ENCODE results near the gene UBL4B. TPM values are rescaled to one million over a fixed set of nuclear protein-coding genes. Genes with fewer than 3 reads are reported as not detected.

The UBL4B gene
- total and polyA plus RNA-seq, 9 of the 15 experiments (the other 6 are each of a cell fraction or from before 2014, with no cell fraction given), result not detected

DNA sequence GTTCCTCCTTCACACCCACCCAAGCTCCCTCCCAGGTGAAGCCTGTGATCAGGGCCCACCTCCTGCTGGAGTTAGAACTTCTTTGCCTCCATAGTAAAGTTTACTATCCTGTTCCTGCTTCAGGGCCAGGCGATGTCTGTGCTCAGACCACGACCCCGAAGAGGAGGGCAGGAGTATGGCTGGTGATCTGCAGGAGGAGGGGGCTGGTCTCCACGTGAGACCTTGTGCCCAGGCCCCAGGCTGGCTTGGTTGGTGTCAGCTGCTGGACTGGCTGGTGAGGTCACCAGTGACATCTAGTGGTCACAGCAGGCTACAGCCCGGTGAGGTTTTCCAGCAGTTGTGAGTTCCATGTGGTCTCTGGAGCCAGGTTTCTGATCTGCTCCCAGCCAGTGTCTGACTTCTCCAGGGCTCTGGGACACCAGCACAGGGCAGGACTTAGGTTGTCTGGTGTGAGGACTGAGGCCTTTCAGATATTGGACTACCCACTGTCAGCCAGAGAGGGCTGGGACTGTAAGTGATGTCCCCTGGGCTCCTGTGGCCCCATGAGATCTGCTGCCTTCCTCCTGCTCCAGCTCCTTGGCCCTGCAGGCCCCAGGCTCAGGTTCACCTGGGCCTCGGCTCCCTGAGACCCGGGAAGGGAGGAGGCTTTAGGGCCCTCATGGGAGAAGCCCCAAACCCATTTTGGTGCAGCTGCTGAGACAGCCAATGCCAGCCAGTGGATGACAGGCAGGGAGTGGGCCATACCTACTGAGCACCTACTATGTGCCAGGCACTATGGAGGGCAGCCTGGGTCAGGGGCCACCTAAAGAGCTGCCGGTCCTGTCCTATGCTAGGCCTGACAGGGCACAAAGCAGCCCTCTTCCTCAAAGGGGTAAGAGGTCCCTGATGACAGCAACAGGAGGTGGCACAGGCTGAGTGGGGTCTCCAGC is 6.0 kb upstream of the UBL4B start (continued):
- TF ChIP-seq ARID2 (IDR thresholded peaks at IDR 0.05) (0 out of 2 replicates have a peak, but pooled peaks have one; percentile 47), MTA2 (IDR thresholded peaks at IDR 0.05; ENCODE audit: low read depth) (no peak), KLF16 (IDR thresholded peaks at IDR 0.05) (peak; percentile 46; the same call in 1 of the 2 replicates), DACH1 (IDR thresholded peaks at IDR 0.05; ENCODE audit: partially characterized antibody) (peak; percentile 55), SMC3 (conservative IDR thresholded peaks at IDR 0.05; ENCODE audit: insufficient read depth, low read depth, low read length) (peak; percentile 87), PTTG1 (tag; IDR thresholded peaks at IDR 0.05; ENCODE audit: low read depth) (no peak), L3MBTL2 (IDR thresholded peaks at IDR 0.05) (0 out of 2 replicates have a peak, but pooled peaks have one; percentile 17), ZNF609 (CRISPR knock-in tag; IDR thresholded peaks at IDR 0.05; ENCODE audit: borderline replicate concordance) (no peak), TEAD2 (tag; IDR thresholded peaks at IDR 0.05) (no peak), MYNN (IDR thresholded peaks at IDR 0.05) (peak; percentile 49; the same call in 1 of the 2 replicates), MYNN (CRISPR knock-in tag; IDR thresholded peaks at IDR 0.05) (no peak), SAFB2 (IDR thresholded peaks at IDR 0.05; ENCODE audit: borderline replicate concordance, low read depth, low read length, severe bottlenecking) (no peak), JUND (IDR thresholded peaks at IDR 0.05; ENCODE audit: borderline replicate concordance, low read depth, low read length) (no peak), JUND (tag; IDR thresholded peaks at IDR 0.05; ENCODE audit: borderline replicate concordance, low read depth, low read length) (peak; percentile 26; the same call in 1 of the 3 replicates), CC2D1A (IDR thresholded peaks at IDR 0.05) (peak; percentile 61; the same call in 1 of the 2 replicates)
- TF ChIP-seq, protein P1, sequence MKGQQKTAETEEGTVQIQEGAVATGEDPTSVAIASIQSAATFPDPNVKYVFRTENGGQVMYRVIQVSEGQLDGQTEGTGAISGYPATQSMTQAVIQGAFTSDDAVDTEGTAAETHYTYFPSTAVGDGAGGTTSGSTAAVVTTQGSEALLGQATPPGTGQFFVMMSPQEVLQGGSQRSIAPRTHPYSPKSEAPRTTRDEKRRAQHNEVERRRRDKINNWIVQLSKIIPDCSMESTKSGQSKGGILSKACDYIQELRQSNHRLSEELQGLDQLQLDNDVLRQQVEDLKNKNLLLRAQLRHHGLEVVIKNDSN (CRISPR knock-in tag; IDR thresholded peaks at IDR 0.05), result peak; percentile 61
- TF ChIP-seq, protein P2, sequence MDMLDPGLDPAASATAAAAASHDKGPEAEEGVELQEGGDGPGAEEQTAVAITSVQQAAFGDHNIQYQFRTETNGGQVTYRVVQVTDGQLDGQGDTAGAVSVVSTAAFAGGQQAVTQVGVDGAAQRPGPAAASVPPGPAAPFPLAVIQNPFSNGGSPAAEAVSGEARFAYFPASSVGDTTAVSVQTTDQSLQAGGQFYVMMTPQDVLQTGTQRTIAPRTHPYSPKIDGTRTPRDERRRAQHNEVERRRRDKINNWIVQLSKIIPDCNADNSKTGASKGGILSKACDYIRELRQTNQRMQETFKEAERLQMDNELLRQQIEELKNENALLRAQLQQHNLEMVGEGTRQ (CRISPR knock-in tag; IDR thresholded peaks at IDR 0.05), result 0 out of 2 replicates have a peak, but pooled peaks have one; percentile 29
- TF ChIP-seq, protein P3, sequence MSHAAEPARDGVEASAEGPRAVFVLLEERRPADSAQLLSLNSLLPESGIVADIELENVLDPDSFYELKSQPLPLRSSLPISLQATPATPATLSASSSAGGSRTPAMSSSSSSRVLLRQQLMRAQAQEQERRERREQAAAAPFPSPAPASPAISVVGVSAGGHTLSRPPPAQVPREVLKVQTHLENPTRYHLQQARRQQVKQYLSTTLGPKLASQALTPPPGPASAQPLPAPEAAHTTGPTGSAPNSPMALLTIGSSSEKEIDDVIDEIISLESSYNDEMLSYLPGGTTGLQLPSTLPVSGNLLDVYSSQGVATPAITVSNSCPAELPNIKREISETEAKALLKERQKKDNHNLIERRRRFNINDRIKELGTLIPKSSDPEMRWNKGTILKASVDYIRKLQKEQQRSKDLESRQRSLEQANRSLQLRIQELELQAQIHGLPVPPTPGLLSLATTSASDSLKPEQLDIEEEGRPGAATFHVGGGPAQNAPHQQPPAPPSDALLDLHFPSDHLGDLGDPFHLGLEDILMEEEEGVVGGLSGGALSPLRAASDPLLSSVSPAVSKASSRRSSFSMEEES (CRISPR knock-in tag; IDR thresholded peaks at IDR 0.05), result no peak
